ENCODE measurements around the gene RANBP9.

Gene RANBP9

GRCh38 chr6:13696226-13696625, 15.4 kb downstream of the RANBP9 start:
- Histone ChIP-seq H3K9ac (ENCODE audit: low read depth in 1 of 2, low read length in 2 of 2) (no peak overlapping the region), H3K36me3 (ENCODE audit: control insufficient read depth in 2 of 2, insufficient read depth in 2 of 2, low read length in 2 of 2) (peaks cover 2 to 3% of the 10 kb centered on the region in 2 donors), H3K9me3 (ENCODE audit: control insufficient read depth in 2 of 2, low read length in 2 of 2) (no peaks in the 10 kb centered on the region), H3K27me3 (ENCODE audit: control insufficient read depth in 2 of 2, insufficient read depth in 2 of 2, low read length in 2 of 2) (no peaks in the 10 kb centered on the region), H3K4me3 (ENCODE audit: low read length in 2 of 2) (no peak overlapping the region), H3K27ac (ENCODE audit: low read depth in 2 of 2, low read length in 2 of 2) (no peak overlapping the region), H3K4me1 (ENCODE audit: control insufficient read depth in 2 of 2, insufficient read depth in 2 of 2, low read length in 2 of 2) (no peaks in the 10 kb centered on the region)

- peaks cover 2 to 3% of the 10 kb centered on the region in 2 donors for H3K36me3 ChIP-seq (ENCODE audit: control insufficient read depth in 2 of 2, insufficient read depth in 2 of 2, low read length in 2 of 2)
Measured at GRCh38 chr6:13695252-13695651, 16.4 kb downstream of the RANBP9 start.

GRCh38 chr6:13694562-13694961, 17.1 kb downstream of the RANBP9 start:
- Histone ChIP-seq H3K27me3 (ENCODE audit: control insufficient read depth in 2 of 2, insufficient read depth in 2 of 2, low read length in 2 of 2) (no peaks in the 10 kb centered on the region), H3K9me3 (ENCODE audit: control insufficient read depth in 2 of 2, low read length in 2 of 2) (no peaks in the 10 kb centered on the region), H3K27ac (ENCODE audit: low read depth in 2 of 2, low read length in 2 of 2) (no peak overlapping the region), H3K9ac (ENCODE audit: low read depth in 1 of 2, low read length in 2 of 2) (no peak overlapping the region), H3K36me3 (ENCODE audit: control insufficient read depth in 2 of 2, insufficient read depth in 2 of 2, low read length in 2 of 2) (peaks cover 2 to 3% of the 10 kb centered on the region in 2 donors), H3K4me1 (ENCODE audit: control insufficient read depth in 2 of 2, insufficient read depth in 2 of 2, low read length in 2 of 2) (peaks cover 0 to 5% of the 10 kb centered on the region in 2 donors), H3K4me3 (ENCODE audit: low read length in 2 of 2) (no peak overlapping the region)

More at GRCh38 chr6:13695252-13695651, 16.4 kb downstream of the RANBP9 start:
- H3K4me3 ChIP-seq (ENCODE audit: low read length in 2 of 2), result no peak overlapping the region
- no peak overlapping the region for H3K9ac ChIP-seq (ENCODE audit: low read depth in 1 of 2, low read length in 2 of 2)
- no peaks in the 10 kb centered on the region for H3K27me3 ChIP-seq (ENCODE audit: control insufficient read depth in 2 of 2, insufficient read depth in 2 of 2, low read length in 2 of 2)
- no peaks in the 10 kb centered on the region for H3K9me3 ChIP-seq (ENCODE audit: control insufficient read depth in 2 of 2, low read length in 2 of 2)
- H3K4me1 ChIP-seq (ENCODE audit: control insufficient read depth in 2 of 2, insufficient read depth in 2 of 2, low read length in 2 of 2), result no peaks in the 10 kb centered on the region
- H3K27ac ChIP-seq (ENCODE audit: low read depth in 2 of 2, low read length in 2 of 2), result no peak overlapping the region

GRCh38 chr6:13689511-13690256, 22.0 kb downstream of the RANBP9 start:
- Histone ChIP-seq H3K27ac (ENCODE audit: low read depth in 2 of 2, low read length in 2 of 2) (no peak overlapping the region), H3K4me1 (ENCODE audit: control insufficient read depth in 2 of 2, insufficient read depth in 2 of 2, low read length in 2 of 2) (peaks cover 0 to 6% of the 10 kb centered on the region in 2 donors), H3K36me3 (ENCODE audit: control insufficient read depth in 2 of 2, insufficient read depth in 2 of 2, low read length in 2 of 2) (peaks cover 0 to 3% of the 10 kb centered on the region in 2 donors), H3K9me3 (ENCODE audit: control insufficient read depth in 2 of 2, low read length in 2 of 2) (no peaks in the 10 kb centered on the region), H3K4me3 (ENCODE audit: low read length in 2 of 2) (no peak overlapping the region), H3K9ac (ENCODE audit: low read depth in 1 of 2, low read length in 2 of 2) (no peak overlapping the region), H3K27me3 (ENCODE audit: control insufficient read depth in 2 of 2, insufficient read depth in 2 of 2, low read length in 2 of 2) (no peaks in the 10 kb centered on the region)

GRCh38 chr6:13688692-13689196, 22.9 kb downstream of the RANBP9 start:
- Histone ChIP-seq H3K9me3 (ENCODE audit: control insufficient read depth in 2 of 2, low read length in 2 of 2) (no peaks in the 10 kb centered on the region), H3K4me3 (ENCODE audit: low read length in 2 of 2) (no peak overlapping the region), H3K36me3 (ENCODE audit: control insufficient read depth in 2 of 2, insufficient read depth in 2 of 2, low read length in 2 of 2) (peaks cover 0 to 3% of the 10 kb centered on the region in 2 donors), H3K9ac (ENCODE audit: low read depth in 1 of 2, low read length in 2 of 2) (no peak overlapping the region), H3K4me1 (ENCODE audit: control insufficient read depth in 2 of 2, insufficient read depth in 2 of 2, low read length in 2 of 2) (peaks cover 0 to 6% of the 10 kb centered on the region in 2 donors), H3K27me3 (ENCODE audit: control insufficient read depth in 2 of 2, insufficient read depth in 2 of 2, low read length in 2 of 2) (no peaks in the 10 kb centered on the region), H3K27ac (ENCODE audit: low read depth in 2 of 2, low read length in 2 of 2) (no peak overlapping the region)

- Histone ChIP-seq H3K9me3 (ENCODE audit: control insufficient read depth in 2 of 2, low read length in 2 of 2) (no peaks in the 10 kb centered on the region), H3K4me3 (ENCODE audit: low read length in 2 of 2) (no peak overlapping the region), H3K36me3 (ENCODE audit: control insufficient read depth in 2 of 2, insufficient read depth in 2 of 2, low read length in 2 of 2) (peaks cover 0 to 3% of the 10 kb centered on the region in 2 donors), H3K27me3 (ENCODE audit: control insufficient read depth in 2 of 2, insufficient read depth in 2 of 2, low read length in 2 of 2) (no peaks in the 10 kb centered on the region), H3K9ac (ENCODE audit: low read depth in 1 of 2, low read length in 2 of 2) (no peak overlapping the region), H3K27ac (ENCODE audit: low read depth in 2 of 2, low read length in 2 of 2) (no peak overlapping the region), H3K4me1 (ENCODE audit: control insufficient read depth in 2 of 2, insufficient read depth in 2 of 2, low read length in 2 of 2) (peaks cover 0 to 6% of the 10 kb centered on the region in 2 donors)
Measured at GRCh38 chr6:13687917-13688351, 23.7 kb downstream of the RANBP9 start.

GRCh38 chr6:13684855-13685254, 26.8 kb downstream of the RANBP9 start:
- H3K27me3 ChIP-seq (ENCODE audit: control insufficient read depth in 2 of 2, insufficient read depth in 2 of 2, low read length in 2 of 2), result no peaks in the 10 kb centered on the region
- no peaks in the 10 kb centered on the region for H3K9me3 ChIP-seq (ENCODE audit: control insufficient read depth in 2 of 2, low read length in 2 of 2)
- H3K4me3 ChIP-seq (ENCODE audit: low read length in 2 of 2), result no peak overlapping the region
- no peak overlapping the region for H3K9ac ChIP-seq (ENCODE audit: low read depth in 1 of 2, low read length in 2 of 2)
- H3K4me1 ChIP-seq (ENCODE audit: control insufficient read depth in 2 of 2, insufficient read depth in 2 of 2, low read length in 2 of 2), result peaks cover 0 to 3% of the 10 kb centered on the region in 2 donors
- H3K36me3 ChIP-seq (ENCODE audit: control insufficient read depth in 2 of 2, insufficient read depth in 2 of 2, low read length in 2 of 2), result peaks cover 0 to 3% of the 10 kb centered on the region in 2 donors
- H3K27ac ChIP-seq (ENCODE audit: low read depth in 2 of 2, low read length in 2 of 2), result no peak overlapping the region

- Histone ChIP-seq H3K36me3 (ENCODE audit: control insufficient read depth in 2 of 2, insufficient read depth in 2 of 2, low read length in 2 of 2) (peaks cover 0 to 3% of the 10 kb centered on the region in 2 donors), H3K4me3 (ENCODE audit: low read length in 2 of 2) (no peak overlapping the region), H3K4me1 (ENCODE audit: control insufficient read depth in 2 of 2, insufficient read depth in 2 of 2, low read length in 2 of 2) (no peaks in the 10 kb centered on the region), H3K27ac (ENCODE audit: low read depth in 2 of 2, low read length in 2 of 2) (no peak overlapping the region), H3K9ac (ENCODE audit: low read depth in 1 of 2, low read length in 2 of 2) (no peak overlapping the region), H3K9me3 (ENCODE audit: control insufficient read depth in 2 of 2, low read length in 2 of 2) (no peaks in the 10 kb centered on the region), H3K27me3 (ENCODE audit: control insufficient read depth in 2 of 2, insufficient read depth in 2 of 2, low read length in 2 of 2) (no peaks in the 10 kb centered on the region)
Measured at GRCh38 chr6:13683038-13683437, 28.6 kb downstream of the RANBP9 start.

GRCh38 chr6:13682346-13682745, 29.3 kb downstream of the RANBP9 start:
- Histone ChIP-seq H3K9me3 (ENCODE audit: control insufficient read depth in 2 of 2, low read length in 2 of 2) (no peaks in the 10 kb centered on the region), H3K27ac (ENCODE audit: low read depth in 2 of 2, low read length in 2 of 2) (no peak overlapping the region), H3K9ac (ENCODE audit: low read depth in 1 of 2, low read length in 2 of 2) (no peak overlapping the region), H3K4me3 (ENCODE audit: low read length in 2 of 2) (no peak overlapping the region), H3K4me1 (ENCODE audit: control insufficient read depth in 2 of 2, insufficient read depth in 2 of 2, low read length in 2 of 2) (no peaks in the 10 kb centered on the region), H3K36me3 (ENCODE audit: control insufficient read depth in 2 of 2, insufficient read depth in 2 of 2, low read length in 2 of 2) (peaks cover 0 to 3% of the 10 kb centered on the region in 2 donors), H3K27me3 (ENCODE audit: control insufficient read depth in 2 of 2, insufficient read depth in 2 of 2, low read length in 2 of 2) (no peaks in the 10 kb centered on the region)

- Histone ChIP-seq H3K4me3 (ENCODE audit: low read length in 2 of 2) (no peak overlapping the region), H3K9me3 (ENCODE audit: control insufficient read depth in 2 of 2, low read length in 2 of 2) (peaks cover 0 to 3% of the 10 kb centered on the region in 2 donors), H3K27ac (ENCODE audit: low read depth in 2 of 2, low read length in 2 of 2) (no peak overlapping the region), H3K27me3 (ENCODE audit: control insufficient read depth in 2 of 2, insufficient read depth in 2 of 2, low read length in 2 of 2) (no peaks in the 10 kb centered on the region), H3K4me1 (ENCODE audit: control insufficient read depth in 2 of 2, insufficient read depth in 2 of 2, low read length in 2 of 2) (no peaks in the 10 kb centered on the region), H3K9ac (ENCODE audit: low read depth in 1 of 2, low read length in 2 of 2) (no peak overlapping the region), H3K36me3 (ENCODE audit: control insufficient read depth in 2 of 2, insufficient read depth in 2 of 2, low read length in 2 of 2) (peaks cover 0 to 3% of the 10 kb centered on the region in 2 donors)
Measured at GRCh38 chr6:13681305-13682061, 30.2 kb downstream of the RANBP9 start.
